B cell (primary cell): ENCODE data around the gene KCNE3. TPM values are rescaled to one million over a fixed set of nuclear protein-coding genes. Genes with fewer than 3 reads are reported as not detected.

Source experiments
- ATAC-seq: fragments of 200-7000 bp; cut with Tn5 transposase; one replicate; pipeline ENCODE4 v1.10.0; 2021; ENCODE audit warnings: low read depth, mild to moderate bottlenecking, moderate number of reproducible peaks, moderate library complexity
- CTCF ChIA-PET: fragments of 350-600 bp; sonication (Branson Sonifier 250); formaldehyde crosslinking; loops from one replicate; lab custom pipeline; 2021; ENCODE audit warnings: antibody characterized with exemption, inconsistent platforms; lab: Charles Lee
- POLR2A ChIA-PET: fragments of 350-600 bp; sonication (Branson Sonifier 250); formaldehyde crosslinking; loops from one replicate; lab custom pipeline; 2021; ENCODE audit warnings: antibody characterized with exemption; lab: Charles Lee
- DNase-seq: peaks from one replicate; pipeline ENCODE4 v3.0.0; 2013
- H2AFZ ChIP-seq: 2 replicates; pipeline ENCODE4 v1.6.1; 2012; ENCODE audit warnings: mild to moderate bottlenecking, low read depth, low read length; ENCODE audit not compliant: insufficient read depth, poor library complexity, severe bottlenecking
- H3K27ac ChIP-seq, 2 donors: 1 replicate in 1 of 2; 2 replicates in 1 of 2; pipeline ENCODE4 v1.5.1; 2012 to 2013; ENCODE audit warnings: low read length in 2 of 2, mild to moderate bottlenecking in 2 of 2, moderate library complexity in 1 of 2
- H3K27me3 ChIP-seq, 4 experiments: fragments of 200-600 bp in 1 of 4; sonication (generic) in 1 of 4; replicated peaks in 1 of 4; 1 replicate in 2 of 4; 2 replicates in 2 of 4; pipeline versions ENCODE4 v1.6.1 to v1.7.0; 2013 to 2016; ENCODE audit warnings: low read length in 3 of 4, mild to moderate bottlenecking in 2 of 4, mixed read lengths in 1 of 4, moderate library complexity in 1 of 4; ENCODE audit not compliant: insufficient read depth in 4 of 4, control insufficient read depth in 3 of 4; ENCODE audit errors: control extremely low read depth in 1 of 4
- H3K36me3 ChIP-seq, 2 experiments: replicated peaks in 1 of 2; 1 replicate in 1 of 2; 2 replicates in 1 of 2; pipeline versions ENCODE4 v1.6.1 to v1.7.1; 2013; ENCODE audit warnings: low read length in 1 of 2; ENCODE audit not compliant: insufficient read depth in 2 of 2, control insufficient read depth in 1 of 2; ENCODE audit errors: control extremely low read depth in 1 of 2, extremely low read depth in 1 of 2
- H3K4me1 ChIP-seq, 2 donors: fragments of 200-600 bp in 1 of 2; sonication (generic) in 1 of 2; 1 replicate in 1 of 2; 2 replicates in 1 of 2; pipeline versions ENCODE4 v1.5.1 to v1.6.1; 2013 to 2017; ENCODE audit warnings: low read length in 2 of 2; ENCODE audit not compliant: control insufficient read depth in 2 of 2, insufficient read depth in 2 of 2
- H3K4me2 ChIP-seq: replicated peaks from 2 replicates; pipeline ENCODE3; 2012; ENCODE audit warnings: mild to moderate bottlenecking, low read depth, low read length; ENCODE audit not compliant: poor library complexity, severe bottlenecking
- H3K4me3 ChIP-seq, 5 experiments: fragments of 200-600 bp in 1 of 5; sonication (generic) in 1 of 5; 1 replicate in 3 of 5; 2 replicates in 2 of 5; pipeline versions ENCODE4 v1.5.1 to v1.7.0; 2011 to 2016; ENCODE audit warnings: low read length in 4 of 5, mild to moderate bottlenecking in 4 of 5, low read depth in 2 of 5, control low read depth in 1 of 5, moderate library complexity in 1 of 5; ENCODE audit not compliant: insufficient read depth in 1 of 5; ENCODE audit errors: control extremely low read depth in 1 of 5, extremely low read depth in 1 of 5
- H3K79me2 ChIP-seq: fragments of 200-600 bp; sonication (generic); one replicate; pipeline ENCODE4 v1.6.0; 2016; ENCODE audit warnings: low read length; ENCODE audit not compliant: control insufficient read depth, insufficient read depth
- H3K9ac ChIP-seq: fragments of 200-600 bp; sonication (generic); 2 replicates; pipeline ENCODE4 v1.6.1; 2017; ENCODE audit warnings: mild to moderate bottlenecking, low read length, moderate library complexity
- H3K9me3 ChIP-seq, 3 donors: one replicate each; pipeline versions ENCODE4 v1.6.1 to v1.7.1; 2013; ENCODE audit warnings: low read length in 2 of 3; ENCODE audit not compliant: control insufficient read depth in 2 of 3, insufficient read depth in 1 of 3; ENCODE audit errors: control extremely low read depth in 1 of 3
- H4K20me1 ChIP-seq: 2 replicates; pipeline ENCODE4 v1.6.0; 2012; ENCODE audit warnings: mild to moderate bottlenecking, low read length; ENCODE audit not compliant: insufficient read depth, control insufficient read depth, poor library complexity, severe bottlenecking
- H3K27ac Mint-ChIP-seq: one replicate; pipeline ENCODE4 v1.8.0; 2021; ENCODE audit warnings: mixed read lengths
- H3K27me3 Mint-ChIP-seq: one replicate; pipeline ENCODE4 v1.8.0; 2021; ENCODE audit warnings: mixed read lengths
- H3K4me1 Mint-ChIP-seq: one replicate; pipeline ENCODE4 v1.8.0; 2021; ENCODE audit warnings: mixed read lengths
- H3K4me3 Mint-ChIP-seq: one replicate; pipeline ENCODE4 v1.8.0; 2021; ENCODE audit warnings: mixed read lengths
- H3K9me3 Mint-ChIP-seq: one replicate; pipeline ENCODE4 v1.8.0; 2022; ENCODE audit warnings: mixed read lengths; ENCODE audit not compliant: insufficient read depth
- EZH2 ChIP-seq: IDR thresholded peaks from 2 replicates; pipeline ENCODE4 v1.6.1; 2012; ENCODE audit warnings: borderline replicate concordance, low read depth, mild to moderate bottlenecking, moderate library complexity, low read length; ENCODE audit not compliant: insufficient read depth, poor library complexity, severe bottlenecking
- WGBS: methylation state at CpG from one replicate; pipeline ENCODE4 v1.1.5; 2013; ENCODE audit warnings: missing lambda C conversion rate; ENCODE audit not compliant: insufficient coverage; 5-methylcytosine and 5-hydroxymethylcytosine counted together
- intact Hi-C: fragments of 100-400 bp; cut with micrococcal nuclease; formaldehyde crosslinking; loops from one replicate; pipeline ENCODE4 v1.10.0; 2022
- polyA plus RNA-seq: library from polyadenylated mRNA; depleted of rRNA; stranded (reverse); fragments of >200 nt; gene quantifications from 2 replicates; pipeline ENCODE4 v1.2.3, GENCODE V29; 2012
- total RNA-seq, 2 donors: library from RNA; stranded (reverse); fragments of 120-200 nt in 1 of 2; gene quantifications; 1 replicate in 1 of 2; 2 replicates in 1 of 2; pipeline versions ENCODE4 v1.2.3 to v1.2.4, GENCODE V29; 2013 to 2022
- TF ChIP-seq, protein P1 (sequence below): fragments of 200-600 bp; IDR thresholded peaks from one replicate; pipeline ENCODE4 v1.8.0; 2022; ENCODE audit warnings: antibody characterized with exemption, mild to moderate bottlenecking

KCNE3 gene
- total and polyA plus RNA-seq, 2 donors (not counting 1 experiment from before 2014, with no cell fraction given): 0.85 TPM; not detected in 1

DNA sequence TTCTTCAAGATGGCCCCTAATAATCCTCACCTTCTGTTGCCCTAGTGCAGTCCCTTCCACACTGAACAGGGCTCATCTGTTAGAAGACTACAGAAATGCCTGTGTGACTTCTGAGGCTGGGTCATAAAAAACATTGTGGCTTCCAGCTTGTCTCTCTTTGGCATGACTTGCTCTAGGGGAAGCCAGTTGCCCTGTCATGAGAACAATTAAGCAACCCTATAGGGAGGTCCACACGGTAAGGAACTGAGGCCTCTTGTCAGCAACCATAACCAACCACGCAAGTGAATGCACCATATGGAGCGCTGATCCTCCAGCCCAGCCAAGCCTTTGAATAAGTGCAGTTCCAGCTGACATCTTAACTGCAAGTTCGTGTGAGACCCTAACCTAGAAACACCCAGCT, 23.6 kb upstream of the KCNE3 start:
- no peaks in the 10 kb centered on the region for H3K27me3 Mint-ChIP-seq
- H3K4me2 ChIP-seq: no peak overlapping the region
- H3K4me1 ChIP-seq: peaks cover 7 to 14% of the 10 kb centered on the region in 2 donors
- 94% methylated on average over 3 of the region's 4 CpGs for WGBS
- H3K27ac ChIP-seq: no peak overlapping the region
- H3K36me3 ChIP-seq: no peaks in the 10 kb centered on the region
- no peaks in the 10 kb centered on the region for H3K9me3 Mint-ChIP-seq
- no peak overlapping the region for H2AFZ ChIP-seq
- no peaks in the 10 kb centered on the region for H3K79me2 ChIP-seq
- no peak overlapping the region for H3K9ac ChIP-seq
- no peak for ATAC-seq
- no peak for TF ChIP-seq EZH2
- TF ChIP-seq, protein P1, sequence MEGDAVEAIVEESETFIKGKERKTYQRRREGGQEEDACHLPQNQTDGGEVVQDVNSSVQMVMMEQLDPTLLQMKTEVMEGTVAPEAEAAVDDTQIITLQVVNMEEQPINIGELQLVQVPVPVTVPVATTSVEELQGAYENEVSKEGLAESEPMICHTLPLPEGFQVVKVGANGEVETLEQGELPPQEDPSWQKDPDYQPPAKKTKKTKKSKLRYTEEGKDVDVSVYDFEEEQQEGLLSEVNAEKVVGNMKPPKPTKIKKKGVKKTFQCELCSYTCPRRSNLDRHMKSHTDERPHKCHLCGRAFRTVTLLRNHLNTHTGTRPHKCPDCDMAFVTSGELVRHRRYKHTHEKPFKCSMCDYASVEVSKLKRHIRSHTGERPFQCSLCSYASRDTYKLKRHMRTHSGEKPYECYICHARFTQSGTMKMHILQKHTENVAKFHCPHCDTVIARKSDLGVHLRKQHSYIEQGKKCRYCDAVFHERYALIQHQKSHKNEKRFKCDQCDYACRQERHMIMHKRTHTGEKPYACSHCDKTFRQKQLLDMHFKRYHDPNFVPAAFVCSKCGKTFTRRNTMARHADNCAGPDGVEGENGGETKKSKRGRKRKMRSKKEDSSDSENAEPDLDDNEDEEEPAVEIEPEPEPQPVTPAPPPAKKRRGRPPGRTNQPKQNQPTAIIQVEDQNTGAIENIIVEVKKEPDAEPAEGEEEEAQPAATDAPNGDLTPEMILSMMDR: no peak
- H3K4me3 Mint-ChIP-seq: no peak overlapping the region
- H3K27me3 ChIP-seq: no peaks in the 10 kb centered on the region
- H3K27ac Mint-ChIP-seq: no peak overlapping the region
- intact Hi-C loops: loop anchor here (5.0 to 10.0 kb wide), 3 partner anchors 456 to 1744 kb away; partner anchors contain the start of genes SPCS2 and XRRA1
- no peaks in the 10 kb centered on the region for H3K9me3 ChIP-seq
- H3K4me1 Mint-ChIP-seq: peaks cover 13% of the 10 kb centered on the region
- no peak for DNase-seq
- no peak overlapping the region for H3K4me3 ChIP-seq
- ChIA-PET CTCF (no interaction called here), POLR2A (no interaction called here)
- no peaks in the 10 kb centered on the region for H4K20me1 ChIP-seq

DNA sequence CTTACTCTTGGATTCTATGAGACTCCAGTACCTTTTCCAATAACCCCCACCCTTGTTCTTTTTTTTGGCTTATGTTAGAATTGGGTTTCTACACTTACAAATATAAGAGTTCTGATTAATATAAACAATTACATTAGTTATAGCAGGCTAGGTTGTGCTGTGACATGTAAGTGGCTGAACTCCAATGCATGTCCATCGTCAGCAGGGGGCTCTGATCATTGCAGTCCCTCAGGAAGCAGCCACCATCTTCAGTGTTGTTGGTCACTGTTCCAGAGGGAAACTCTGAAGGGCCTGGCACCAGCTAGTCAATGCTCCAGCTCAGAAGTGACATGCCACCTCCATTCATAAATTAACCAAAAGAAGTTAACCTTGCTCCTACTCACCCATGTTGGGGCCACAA, 20.5 kb upstream of the KCNE3 start:
- DNase-seq (no peak), ATAC-seq (no peak)
- Mint-ChIP-seq H3K27ac (no peak overlapping the region), H3K27me3 (no peaks in the 10 kb centered on the region), H3K9me3 (no peaks in the 10 kb centered on the region), H3K4me3 (no peak overlapping the region), H3K4me1 (peaks cover 5% of the 10 kb centered on the region)
- H3K4me3 ChIP-seq: no peak overlapping the region
- no peaks in the 10 kb centered on the region for H4K20me1 ChIP-seq
- H3K4me2 ChIP-seq: no peak overlapping the region
- POLR2A ChIA-PET: no interaction called here
- H2AFZ ChIP-seq: no peak overlapping the region
- intact Hi-C loops: no loop called here
- no peaks in the 10 kb centered on the region for H3K27me3 ChIP-seq
- no peak overlapping the region for H3K9ac ChIP-seq
- CTCF ChIA-PET: no interaction called here
- 80% methylated on average over 1 of the region's 1 CpG for WGBS
- H3K36me3 ChIP-seq: no peaks in the 10 kb centered on the region
- TF ChIP-seq, protein P1: no peak
- TF ChIP-seq EZH2: no peak
- H3K9me3 ChIP-seq: no peaks in the 10 kb centered on the region
- H3K4me1 ChIP-seq: peaks cover 0 to 7% of the 10 kb centered on the region in 2 donors
- H3K27ac ChIP-seq: no peak overlapping the region
- H3K79me2 ChIP-seq: no peaks in the 10 kb centered on the region
